NCI-H2196 (cell line): ENCODE data around the gene STT3B.

Experiments used
- DNase-seq: peaks from one replicate; lab custom pipeline; 2025; ENCODE audit not compliant: unreplicated experiment; lab: John Stamatoyannopoulos, UW

The STT3B gene

DNA sequence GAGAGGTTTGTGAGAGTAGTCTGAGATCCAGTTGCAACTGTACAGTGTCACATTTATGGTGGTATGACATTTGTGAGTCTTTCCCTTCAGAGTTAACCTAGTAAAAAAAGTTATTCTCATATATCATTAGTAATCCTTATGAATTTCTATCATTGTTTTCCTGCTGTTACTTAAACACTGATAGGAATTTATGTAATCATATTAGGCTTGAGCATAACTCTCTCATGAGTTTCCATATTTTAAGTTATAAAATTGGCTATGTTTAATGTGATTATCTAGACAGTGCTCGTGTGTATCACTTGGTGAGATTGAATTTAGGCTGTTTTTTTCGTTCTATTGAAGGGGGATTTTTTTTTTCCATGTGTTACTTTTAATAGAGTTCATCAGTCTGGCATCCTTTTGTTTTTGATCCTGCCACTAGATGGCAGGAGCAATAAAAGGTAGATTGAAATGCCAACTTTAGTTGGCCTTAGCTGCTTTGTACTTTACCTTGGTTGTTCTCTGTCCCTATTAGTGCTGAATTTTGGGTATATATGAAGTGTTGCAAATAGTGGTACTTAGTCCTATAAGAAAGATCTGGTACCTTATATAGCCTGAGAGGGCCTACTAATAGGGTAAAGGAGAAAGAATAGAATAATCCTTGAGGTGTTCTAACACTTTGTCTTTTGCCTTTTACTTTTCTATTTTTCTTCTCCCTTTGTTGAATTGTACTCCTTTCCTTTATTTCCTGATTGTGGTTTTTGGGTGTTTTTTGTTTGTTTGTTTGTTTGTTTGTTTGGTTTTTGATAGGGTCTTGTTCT lies 17.9 kb downstream of the STT3B start:
- peak; percentile 18 for DNase-seq

DNA sequence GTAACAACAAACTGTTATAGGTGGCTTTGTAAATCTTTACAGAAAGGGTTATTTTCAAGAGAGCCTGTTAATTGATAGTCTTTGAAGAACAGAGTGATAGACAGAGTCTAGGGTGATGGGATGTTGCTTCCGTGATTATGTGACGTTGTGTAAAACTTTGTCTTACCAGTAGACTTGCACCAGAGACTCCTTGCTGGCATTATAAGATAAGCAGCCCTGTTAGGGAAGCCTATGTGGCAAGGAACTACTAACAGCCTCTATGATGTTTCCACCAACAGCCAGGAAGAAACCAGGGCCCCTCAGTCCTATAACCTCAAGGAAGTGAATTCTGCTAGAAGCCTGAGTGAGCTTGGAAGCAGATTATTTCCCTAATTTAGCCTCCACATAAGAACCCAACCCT lies 18.9 kb downstream of the STT3B start:
- no peak for DNase-seq

DNA sequence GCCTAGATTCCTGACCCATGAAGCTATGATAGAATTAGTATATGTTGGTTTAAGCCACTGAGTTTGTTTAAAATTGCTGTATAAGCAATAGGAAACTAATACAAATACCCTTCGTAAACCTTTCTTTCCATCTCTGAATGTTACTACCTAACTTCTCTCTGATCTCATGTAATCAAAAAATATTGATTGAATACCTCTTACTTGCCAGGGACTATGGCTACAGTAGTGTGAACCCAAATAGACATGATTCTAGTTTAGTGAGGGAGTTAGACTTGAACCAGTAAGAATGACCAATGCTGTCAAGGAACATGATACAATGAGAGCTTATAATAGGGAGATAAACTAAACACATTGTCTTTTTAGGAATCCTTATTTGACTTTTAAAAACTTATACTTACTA lies 19.4 kb downstream of the STT3B start:
- DNase-seq: no peak

DNA sequence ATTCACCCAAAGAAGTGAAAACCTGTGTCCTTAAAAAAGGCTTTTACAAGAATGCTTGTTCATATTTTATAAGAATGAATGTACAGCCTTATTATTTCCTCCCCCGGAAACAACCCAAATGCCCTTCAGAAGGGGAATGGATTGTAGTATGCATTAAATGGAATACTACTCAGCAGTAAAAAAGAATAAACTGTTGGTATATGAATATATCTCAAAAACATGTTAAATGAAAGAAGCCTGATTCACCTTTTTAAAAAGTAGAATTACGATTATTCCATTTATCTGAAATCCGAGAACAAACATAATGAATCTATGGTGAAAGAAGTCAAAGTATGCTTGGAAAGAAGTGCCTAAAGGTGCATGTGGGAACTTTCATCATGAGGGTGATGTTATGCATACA lies 20.5 kb downstream of the STT3B start:
- DNase-seq: no peak

DNA sequence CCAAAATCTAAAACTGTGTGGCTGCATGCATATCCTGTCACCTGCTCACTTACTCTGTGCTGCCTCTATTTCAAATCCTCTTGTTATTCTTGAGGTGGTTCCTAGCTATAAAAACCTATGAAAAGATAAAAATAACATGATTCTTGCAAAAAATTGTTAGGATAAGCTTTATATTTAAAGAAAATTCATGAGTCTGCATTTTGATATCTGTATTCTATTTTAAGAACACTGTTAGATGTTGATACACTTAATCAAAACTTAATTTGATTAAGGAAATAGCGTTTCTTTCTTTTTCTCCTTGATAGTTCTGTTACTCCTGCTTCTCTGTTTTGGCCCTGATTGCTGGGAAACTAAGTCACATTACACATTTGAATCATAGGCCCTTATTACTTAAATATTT lies 22.5 kb downstream of the STT3B start:
- no peak for DNase-seq

- DNase-seq: no peak
Measured at GRCh38 chr3:31559872-31560534, 27.3 kb downstream of the STT3B start.

DNA sequence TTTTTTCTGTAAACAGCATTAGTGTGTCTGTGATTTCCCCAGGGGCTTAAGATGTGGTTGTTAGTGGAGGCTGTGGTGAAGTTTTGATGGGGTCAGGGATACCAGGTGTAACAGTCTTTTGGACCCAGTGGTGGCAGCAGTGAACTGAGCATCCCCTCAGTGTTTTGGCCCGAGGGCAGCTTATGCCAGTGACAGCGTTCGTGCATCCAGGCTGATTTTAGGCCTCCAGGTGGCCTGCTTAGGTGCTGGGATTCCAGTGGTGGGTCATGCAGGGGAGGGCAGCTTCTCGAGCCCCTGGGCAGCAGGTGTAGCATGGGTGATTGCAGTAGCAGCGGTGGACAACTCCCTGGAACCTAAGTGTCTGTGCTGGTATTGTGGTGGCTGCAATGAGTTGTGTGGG lies 29.2 kb downstream of the STT3B start:
- no peak for DNase-seq

GRCh38 chr3:31562525-31562924 lies 29.8 kb downstream of the STT3B start:
- DNase-seq: no peak

DNA sequence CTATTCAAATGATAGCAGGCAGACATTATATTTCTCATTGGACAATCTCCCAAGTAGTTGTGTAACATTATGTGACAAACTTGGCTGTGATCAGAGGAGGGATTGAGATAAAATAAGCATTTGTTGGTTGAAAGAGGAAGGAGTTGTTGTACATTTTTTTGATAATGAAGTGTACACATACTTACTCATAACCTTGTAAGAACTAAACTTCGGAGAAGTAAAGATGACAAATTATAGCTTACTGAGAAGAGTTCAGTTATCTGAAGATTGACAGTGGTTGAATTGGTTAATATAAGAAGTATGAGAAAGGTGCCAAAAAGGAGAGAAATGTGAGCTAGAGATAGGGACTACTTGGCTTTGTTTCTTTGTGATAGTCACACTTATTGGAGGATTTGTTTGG lies 32.6 kb downstream of the STT3B start:
- no peak for DNase-seq

- DNase-seq: no peak
Measured at GRCh38 chr3:31567036-31567435, 34.3 kb downstream of the STT3B start.

DNA sequence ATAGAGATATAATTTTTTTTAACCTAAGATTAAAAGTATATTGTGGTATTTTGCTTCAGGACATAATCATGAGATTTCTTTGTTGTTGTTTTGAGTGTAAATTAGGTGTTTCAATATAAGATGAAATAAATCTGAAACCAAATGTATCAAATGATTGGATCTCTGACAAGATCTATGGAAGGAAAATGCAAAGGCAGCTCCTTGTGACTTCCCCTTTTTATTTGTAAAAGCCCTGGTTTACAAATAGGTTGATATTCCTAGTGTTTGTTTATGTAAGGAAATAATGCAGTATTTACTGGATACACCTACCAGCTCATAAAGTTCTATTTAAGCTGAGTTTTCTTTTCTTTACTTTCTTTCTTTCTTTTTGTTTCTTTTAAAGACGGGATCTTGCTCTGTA lies 35.9 kb downstream of the STT3B start:
- DNase-seq: no peak

- no peak for DNase-seq
Measured at GRCh38 chr3:31571325-31571724, 38.6 kb downstream of the STT3B start.

DNA sequence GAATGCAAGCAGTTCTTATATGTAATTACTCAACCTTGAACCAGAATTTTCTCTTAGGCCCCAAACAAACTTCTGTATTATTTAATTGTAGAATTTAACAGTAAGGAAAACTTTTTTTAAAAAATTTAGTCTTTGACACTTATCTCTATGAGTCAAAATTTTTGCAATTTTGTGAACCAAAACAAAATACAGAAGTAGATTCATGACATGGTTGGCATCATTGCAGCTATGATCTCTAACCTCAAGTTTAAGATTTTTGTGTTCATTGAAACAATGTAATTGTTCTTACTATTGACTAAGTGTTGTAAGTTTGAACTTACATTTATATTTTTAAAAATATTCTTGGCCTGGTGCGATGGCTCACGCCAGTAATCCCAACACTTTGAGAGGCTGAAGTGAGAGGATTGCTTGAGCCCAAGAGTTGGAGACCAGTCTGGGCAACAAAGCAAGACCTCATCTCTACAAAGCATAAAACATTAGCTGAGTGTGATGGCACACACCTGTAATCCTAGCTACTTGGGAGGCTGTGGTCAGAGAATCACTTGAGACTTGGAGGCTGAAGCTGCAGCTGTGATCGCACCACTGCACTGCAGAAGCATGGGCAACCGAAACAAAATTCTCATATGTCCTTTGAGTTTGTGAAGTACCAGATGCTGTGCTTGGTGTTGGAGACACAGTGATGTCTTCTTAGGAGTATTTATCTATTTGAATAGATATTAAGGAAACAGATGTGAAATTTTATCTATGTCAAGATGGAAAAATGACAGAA lies 39.7 kb downstream of the STT3B start:
- DNase-seq: no peak

DNA sequence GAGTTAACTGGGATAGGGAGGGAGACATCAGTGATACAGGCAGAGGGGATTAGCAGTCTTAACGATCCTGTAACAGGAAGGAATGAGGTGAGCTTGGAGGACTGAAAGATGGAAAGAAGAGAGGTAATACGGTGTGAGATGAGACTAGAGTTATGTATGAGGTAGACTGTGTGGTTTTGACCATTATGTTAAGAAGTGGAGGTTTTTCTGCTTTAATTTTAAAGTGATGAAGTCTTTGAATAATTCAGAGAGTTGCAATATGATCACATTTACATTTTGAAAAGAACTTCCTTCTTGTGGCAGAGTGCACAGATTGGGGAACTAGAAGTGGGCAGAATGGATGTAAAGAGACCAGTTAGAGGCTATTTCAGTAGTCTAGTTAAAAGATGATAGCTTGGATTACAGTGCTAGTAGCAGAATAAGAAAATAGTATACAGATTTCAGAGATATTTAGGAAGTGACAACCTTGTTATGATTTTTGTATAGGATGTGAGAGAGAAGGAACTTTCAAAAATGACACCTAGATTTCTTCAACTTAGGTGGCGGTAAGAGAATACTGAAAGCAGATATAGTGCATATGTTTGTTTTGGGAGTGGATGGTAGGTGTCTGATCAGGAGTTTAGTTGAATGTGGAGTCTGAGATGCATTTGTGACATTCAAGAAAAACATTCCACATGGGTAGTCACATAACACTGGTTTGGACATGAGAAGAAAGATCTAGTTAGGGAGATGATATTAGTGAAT lies 40.5 kb downstream of the STT3B start:
- DNase-seq: no peak

GRCh38 chr3:31575448-31575847 lies 42.7 kb downstream of the STT3B start:
- no peak for DNase-seq

DNA sequence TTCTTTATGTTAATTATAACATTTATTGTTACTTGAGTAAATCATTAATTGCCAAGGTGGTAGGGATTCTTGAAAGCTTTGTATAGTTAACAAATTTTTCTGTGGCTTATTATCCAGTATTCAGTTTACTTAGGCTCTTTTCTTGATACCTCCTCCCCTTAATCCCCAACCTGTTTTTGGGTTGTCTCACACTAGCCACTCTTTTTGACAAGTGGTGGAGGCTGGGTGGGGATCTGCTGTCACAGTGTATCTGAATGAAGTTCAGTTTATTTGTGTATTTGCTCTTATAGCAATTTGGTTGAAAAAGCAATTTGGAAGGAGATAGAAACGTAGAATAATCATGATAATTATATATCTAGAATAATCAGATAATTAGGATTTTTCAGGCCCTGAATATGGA lies 43.8 kb downstream of the STT3B start:
- no peak for DNase-seq

GRCh38 chr3:31577232-31577631 lies 44.5 kb downstream of the STT3B start:
- DNase-seq: no peak

- no peak for DNase-seq
Measured at GRCh38 chr3:31579828-31580227, 47.1 kb downstream of the STT3B start.

DNA sequence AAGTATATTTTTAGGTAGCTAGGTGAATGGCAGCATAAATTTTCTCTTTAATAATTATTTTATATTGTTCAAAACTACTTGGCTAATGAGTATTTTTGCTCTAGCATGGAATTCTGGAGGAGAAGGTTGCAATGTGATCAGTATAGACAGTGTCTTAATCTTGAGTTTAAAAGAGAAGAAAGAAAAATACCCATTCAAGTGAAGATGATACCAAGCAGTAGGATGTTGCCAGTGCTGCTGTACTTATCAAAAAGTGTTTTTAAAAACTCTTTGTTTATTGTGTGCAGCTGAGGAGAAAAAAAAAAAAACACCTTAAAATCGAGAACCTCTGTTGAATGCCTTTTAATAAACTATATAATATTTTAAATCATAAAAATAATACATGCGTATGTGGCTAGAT lies 47.9 kb downstream of the STT3B start:
- DNase-seq: no peak

GRCh38 chr3:31581660-31582059 lies 48.9 kb downstream of the STT3B start:
- no peak for DNase-seq

GRCh38 chr3:31589228-31589627 lies 56.5 kb downstream of the STT3B start:
- no peak for DNase-seq
